DMS79 treated with DMSO at 0.1 percent for 48 hours (cell line): ENCODE results near the gene SPATA13.

ENCODE experiments used
- DNase-seq: peaks from one replicate; lab custom pipeline; 2025; lab: John Stamatoyannopoulos, UW

The SPATA13 gene

DNA sequence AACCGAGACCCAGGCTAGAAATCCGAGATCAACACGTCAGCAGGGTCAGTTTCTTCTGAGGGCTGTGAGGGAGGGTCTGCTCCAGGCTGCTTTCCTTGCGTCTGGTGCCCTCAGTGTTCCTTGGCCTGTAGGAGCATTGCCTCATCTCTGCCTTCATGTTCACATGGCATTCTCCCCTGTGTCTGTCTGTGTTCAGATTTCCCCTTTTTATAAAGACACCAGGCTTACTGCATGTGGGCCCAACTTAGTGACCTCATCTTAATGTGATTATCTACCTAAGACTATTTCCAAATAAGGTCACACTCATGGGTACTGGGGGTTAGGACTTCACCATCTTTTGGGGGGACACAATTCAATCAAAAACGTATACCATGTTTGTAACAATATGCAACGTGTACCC, 91.6 kb downstream of the SPATA13 start:
- no peak for DNase-seq

DNA sequence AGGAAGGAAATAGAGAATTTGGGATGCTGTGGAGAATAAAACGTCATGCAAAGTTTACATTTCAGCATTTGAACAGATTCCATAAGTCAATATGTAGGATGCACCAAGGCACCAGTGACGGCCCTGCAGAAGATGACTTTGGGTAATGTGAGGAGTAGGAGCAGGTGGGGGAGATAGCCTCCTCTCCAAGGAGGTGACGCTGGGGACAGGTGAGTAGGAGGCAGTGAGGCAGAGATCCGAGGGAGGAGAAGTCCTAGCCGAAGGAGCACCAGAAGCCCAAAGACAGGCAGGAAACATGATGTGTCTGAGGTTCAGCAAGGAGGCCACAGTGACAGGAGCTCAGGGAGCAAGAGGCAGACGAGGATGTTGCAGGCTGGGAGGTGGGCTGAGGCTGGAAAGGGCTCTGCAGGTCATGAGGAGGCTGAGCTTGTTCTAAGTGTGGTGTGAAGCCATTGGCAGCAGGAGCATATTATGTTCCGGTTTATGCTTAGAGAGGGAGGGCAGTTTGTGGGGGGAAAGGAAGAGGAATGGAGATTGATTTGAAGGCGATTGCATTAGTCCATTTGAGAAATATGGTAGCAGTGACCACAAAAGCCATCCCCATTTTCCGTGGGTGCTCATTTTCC, 93.1 kb downstream of the SPATA13 start:
- DNase-seq, result no peak

DNA sequence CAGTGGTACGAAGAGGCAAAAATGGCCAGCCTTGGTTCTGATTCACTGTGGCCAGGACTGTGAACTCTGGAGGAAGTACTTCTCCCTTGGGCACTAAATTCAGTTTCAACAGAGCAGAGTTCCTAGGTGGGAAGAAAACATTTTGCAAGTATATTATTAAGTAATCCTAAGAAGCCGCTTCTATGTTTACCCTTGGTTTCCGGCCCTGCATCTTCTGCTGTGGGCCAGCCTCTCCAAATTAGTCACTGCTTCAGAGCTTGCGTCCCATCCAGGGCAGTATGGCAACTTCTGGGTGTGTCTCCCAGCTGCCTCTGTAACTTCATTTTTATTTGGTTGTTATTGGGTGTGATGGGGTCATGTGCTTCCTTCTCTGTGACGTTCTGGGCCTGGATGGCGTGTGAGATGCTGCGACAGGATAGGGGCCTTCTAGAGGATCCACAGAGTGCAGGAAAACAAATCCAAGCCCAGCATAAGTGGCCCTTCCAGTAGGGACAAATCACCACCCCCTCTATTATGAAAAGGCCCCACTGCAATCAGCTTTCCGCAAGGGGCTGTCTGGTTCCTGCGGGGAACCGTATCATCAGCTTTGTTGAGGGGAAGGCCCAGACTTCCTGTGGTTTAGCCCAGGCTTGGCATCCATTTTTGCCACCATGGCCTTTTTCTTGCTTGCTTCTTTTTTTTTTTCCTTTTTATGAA, 93.8 kb downstream of the SPATA13 start:
- DNase-seq, result no peak

DNA sequence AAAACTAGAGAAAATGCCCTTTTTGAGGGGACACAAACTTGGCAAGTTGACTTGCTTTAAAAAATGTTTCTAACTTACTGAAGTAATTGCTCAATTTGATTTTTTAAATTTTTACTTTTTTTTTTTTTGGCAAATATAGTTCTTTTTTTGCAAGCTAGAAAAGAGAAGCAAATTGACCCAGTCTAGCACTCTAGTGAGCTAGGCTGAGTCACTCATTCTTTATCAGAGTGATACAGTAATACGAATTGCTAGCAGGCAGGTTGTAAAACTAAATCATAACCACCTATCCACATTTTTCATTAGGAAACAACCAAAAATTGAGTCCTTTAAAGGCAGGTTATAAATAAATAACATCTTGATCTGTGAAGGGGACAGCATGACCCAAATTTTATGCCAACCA, 97.0 kb downstream of the SPATA13 start:
- no peak for DNase-seq

DNA sequence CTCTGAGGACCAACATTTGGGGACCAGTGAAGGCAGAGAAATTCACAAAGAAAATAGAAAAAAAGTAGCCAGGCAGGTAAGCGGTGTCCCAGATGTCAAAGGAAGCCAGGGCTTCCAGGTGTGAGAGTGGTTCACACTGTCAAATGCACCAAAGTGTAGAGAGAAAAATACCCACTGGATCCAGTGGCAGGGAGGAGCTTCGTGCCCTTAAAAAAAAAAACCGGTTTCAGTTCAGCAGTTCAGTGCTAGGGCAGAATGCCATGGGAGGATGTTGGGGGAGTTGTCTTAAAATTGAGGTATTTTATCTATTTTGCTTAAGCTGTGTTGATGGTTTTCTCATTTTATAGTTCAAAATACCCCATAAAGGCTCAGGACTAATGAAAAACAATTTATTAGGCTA, 101.0 kb downstream of the SPATA13 start:
- no peak for DNase-seq

DNA sequence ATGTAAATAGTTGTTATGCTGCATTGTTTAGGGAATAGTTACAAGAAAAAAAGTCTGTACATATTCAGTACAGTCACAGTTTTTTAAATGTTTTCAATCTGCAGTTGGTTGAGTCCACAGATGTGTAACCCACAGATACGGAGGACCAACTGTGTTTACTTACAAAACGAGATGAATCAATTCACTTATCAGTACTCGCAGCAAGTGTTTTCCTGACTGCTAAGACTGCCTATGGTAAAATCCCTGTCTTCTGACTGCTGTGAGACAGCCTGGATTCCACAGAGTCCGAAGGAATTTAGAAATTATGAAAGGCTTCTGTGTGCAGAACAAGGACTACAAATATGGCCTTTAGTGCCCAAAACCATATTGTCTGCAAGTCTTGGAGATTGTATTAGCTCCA, 103.1 kb downstream of the SPATA13 start:
- DNase-seq, result no peak

DNA sequence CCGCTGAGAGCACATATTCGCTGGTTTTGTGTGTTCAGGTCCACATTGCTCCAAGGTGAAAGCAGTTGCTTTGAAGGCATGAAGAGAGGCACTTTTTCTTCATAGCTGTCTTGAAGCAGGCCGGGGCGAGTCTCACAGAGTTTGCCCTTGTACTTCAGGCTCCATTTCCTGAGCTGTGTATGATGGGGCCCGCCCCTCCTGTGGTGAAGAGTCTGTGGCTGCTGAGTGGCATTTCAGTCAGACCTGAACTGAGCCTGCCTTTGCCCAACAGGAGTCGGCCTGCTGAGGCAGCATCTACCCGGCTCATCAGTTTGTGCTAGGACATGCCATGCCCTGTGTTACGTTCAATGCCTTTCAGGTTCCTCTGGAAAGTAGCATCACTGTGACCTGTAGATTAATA, 104.5 kb downstream of the SPATA13 start:
- peak; percentile 3 for DNase-seq

DNA sequence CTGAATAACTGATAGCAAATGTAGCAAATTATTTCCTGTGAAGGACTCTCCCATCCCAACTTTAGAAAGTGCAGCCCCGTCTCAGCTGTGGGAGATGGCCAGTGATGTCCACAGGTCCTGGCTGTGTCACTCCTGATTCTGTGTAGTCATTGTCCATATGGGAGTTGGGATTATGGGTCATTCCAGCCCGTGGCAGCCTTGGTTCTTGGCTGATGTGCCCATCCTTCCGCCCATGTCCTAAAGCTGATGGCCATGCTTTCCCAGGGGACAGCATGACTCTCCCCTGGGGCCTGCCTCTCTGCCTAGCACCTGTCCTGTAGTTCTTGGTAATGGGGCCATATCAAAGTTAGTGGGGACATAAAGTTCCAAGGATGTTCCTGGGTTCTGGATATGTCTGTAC, 104.9 kb downstream of the SPATA13 start:
- no peak for DNase-seq

DNA sequence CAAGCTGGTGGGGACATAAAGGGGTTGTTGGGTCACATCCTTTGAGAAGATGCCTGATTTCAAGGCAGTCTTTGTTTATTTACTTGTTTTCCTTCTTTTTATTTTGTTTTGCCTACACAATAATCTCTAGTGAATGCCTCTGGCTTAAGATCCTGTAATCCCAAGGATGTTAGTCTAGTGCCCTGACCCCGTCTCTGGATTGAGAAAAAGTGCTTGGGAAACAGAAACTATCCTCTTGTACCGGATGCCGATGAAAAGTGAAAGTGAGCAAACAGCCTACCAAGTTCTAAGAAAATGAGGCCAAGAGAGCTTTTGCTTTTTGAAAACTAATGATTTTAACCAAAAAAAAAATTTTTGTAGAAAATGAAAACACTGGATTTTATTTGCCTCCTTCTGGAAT, 106.8 kb downstream of the SPATA13 start:
- no peak for DNase-seq

DNA sequence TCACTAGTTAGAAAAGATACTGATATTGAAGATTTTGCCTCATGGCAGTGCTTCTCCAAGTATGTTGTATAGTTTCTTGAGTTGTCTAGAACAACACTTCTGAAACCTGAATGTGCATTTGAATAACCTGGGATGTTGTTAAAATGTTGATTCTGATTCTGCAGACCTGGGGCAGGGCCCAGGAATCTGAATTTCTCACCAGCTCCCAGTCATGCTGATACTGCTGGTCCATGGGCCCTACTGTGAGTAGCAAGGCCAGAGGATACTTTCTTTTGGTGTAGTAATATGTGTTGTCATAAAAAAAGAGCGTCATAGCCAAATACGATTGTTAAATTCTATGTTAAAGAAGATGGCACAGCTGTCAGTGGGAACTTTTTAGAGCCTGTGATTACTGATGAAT, 107.3 kb downstream of the SPATA13 start:
- no peak for DNase-seq

DNA sequence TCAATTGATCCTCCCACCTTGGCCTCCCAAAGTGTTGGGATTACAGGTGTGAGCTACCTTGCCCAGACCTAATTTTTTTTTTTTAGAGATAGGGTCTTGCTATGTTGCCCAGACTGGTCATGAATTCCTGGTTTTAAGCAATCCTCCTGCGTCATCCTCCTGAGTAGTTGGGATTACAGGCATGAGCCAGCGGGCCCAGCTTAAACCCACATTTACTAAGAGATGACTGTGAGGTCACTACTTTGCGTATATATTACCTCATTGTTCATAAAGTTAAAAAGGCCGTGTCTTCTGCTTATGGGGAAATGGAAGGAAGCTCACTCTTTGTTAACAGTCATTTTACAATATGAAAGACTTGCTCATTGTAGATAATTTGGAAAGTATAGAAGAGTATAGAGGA, 109.3 kb downstream of the SPATA13 start:
- no peak for DNase-seq

DNA sequence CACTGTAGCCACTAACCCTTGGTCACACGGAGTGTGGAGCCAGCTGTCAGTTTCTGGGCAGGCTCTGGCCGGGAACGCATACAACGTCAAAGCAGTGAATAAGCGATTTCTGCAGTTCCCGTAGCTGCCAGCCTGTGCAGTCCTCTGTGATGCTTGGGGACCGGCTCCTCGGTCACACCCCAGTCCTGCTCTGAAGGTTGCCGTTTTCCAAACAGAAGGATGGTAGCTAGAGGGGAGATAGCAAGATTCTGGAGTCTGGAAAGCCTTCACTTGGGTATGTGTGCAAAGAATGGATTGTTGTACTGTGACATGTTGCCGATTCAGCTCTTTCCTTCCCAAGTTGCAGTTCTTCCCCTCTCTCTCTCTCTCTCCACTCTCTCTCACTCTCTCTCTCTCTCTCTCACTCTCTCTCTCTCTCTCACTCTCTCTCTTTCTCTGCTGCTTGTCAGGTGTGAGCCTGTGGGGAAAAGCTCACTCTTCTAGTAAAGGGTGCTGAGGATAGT, 110.2 kb downstream of the SPATA13 start:
- no peak for DNase-seq

DNA sequence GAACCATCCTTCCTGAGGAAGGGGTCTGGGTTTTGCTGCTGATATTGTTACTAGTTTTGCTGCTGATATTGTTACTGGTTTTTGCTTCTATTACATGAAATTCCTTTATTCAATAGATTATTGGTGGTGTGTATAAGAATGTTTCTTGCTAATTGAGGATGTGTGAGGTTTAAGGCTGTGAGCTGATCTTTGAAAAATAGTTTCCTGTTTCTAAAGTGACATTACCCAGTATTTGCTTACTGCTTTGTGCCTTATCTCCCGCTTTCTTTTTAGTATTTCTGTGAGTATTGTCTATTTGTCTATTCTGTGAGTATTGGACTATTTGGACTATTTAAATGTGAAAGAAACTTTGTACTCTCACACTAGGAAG, 110.7 kb downstream of the SPATA13 start:
- DNase-seq, result no peak

DNA sequence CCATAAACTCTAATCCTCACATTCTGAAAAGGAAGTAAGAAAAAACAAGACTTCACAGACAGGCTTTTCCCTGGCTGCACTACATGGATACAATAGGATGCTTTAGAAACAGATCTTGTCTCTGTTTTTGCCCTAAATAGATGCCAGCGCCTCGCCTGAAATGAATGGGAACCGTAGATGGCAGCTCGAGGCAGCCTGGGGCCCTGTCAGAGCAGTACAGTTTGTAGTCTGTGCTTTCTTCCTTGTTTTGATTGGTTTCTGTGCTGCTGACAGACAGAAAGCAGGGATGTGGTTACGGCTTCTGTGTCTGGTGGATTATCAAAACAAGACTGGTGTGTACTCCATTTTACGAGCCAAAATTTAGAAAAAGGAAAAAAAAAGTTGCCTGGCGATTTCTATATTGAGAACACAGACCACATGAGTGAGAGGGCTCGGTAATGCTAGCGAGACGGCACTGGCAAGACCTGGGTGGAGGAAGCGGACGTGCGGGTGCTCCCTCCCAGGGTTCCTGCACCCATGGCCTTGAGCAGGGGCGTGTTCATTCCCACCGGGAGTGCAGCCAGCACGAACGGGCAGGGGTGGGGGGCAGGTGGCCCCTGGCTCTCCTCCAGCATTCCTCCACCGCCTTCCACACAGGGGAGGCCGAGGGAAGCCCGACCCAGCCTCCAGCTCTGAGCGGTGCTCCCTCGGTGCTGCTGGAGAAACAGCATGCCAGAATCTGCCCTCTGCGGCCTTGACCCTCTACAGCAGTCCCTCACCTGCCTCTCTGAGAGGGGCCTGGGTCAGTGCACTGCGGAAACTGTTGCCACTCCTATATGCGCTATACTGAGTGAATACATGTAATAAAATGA, 111.3 kb downstream of the SPATA13 start:
- no peak for DNase-seq

DNA sequence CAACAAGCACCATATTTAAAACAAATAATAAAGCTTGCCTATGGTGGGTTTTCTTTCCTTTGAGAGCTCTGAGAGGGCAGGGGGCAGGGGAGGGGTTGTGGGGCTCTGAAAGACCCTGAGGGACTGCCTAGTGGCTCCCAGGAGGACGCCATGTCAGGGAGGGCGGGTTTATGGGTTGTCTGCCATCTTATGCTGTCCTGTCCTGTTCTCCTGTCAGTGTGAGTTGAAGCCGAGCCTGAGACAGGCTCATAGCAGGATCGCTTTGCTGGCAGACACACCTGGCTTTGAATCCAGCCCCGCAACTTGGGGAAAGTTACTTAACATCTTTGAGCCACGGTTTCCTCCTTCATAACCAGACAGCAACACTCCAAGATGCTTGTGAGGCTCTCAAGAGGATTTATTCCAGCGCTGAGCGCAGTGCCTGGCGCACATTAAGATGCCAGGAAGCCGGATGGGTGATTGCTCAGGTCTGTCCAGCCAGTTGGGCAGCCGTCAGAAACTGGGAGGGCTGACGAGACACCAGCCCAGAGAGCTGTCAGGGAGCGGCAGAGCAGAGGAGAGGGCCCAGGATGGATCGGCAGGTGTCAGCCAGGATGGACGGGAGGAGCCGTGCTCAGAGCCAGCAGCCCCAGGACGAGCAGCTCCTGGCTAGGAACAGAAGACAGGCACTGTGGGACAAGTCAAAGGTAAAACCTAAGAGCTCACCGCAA, 112.1 kb downstream of the SPATA13 start:
- peak; percentile 38 for DNase-seq

DNA sequence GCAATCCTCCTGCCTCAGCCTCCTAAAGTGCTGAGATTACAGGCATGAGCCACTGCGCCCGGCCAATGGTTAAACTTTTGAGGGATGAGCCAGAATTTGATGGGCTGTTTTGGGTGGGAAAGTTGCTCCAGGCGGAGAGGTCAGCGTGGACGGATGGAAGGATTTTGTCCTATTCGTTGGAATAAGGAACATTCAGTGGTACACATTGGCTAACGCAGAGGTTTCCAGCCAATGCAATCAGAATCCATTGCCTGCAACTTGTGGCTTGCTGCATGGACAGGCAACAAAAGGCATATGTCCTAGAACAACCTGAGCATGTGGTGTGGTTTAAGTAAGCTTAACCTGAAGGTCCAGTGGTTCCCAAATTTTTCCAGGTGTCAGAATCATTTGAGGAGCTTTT, 113.4 kb downstream of the SPATA13 start:
- DNase-seq, result no peak

DNA sequence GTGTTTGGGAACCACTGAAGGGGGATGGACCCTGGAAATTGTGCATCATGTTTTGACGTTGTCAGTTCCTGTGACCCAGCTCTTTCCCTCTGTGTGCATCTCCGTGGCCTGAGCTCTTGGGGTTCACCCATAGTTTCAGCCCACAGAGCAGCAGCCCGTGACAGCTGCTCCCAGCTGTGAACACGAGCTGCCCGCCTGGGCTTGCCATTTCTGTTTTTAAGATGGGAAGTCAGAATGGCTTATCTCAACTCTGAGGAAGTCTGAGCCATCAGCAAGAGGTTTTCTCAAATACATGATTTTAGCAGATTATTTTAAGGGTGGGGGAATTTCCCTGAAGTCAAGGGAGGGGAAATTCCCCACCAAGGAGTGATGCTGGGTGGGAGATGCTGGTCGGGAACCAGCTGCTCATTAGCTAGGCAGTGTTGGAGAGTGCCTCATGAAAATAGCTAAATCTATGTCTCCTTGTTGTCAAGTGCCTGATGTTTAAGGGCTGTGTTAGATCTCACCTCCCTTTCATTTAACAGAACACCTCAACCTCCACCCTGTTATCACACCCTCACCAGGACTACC, 114.0 kb downstream of the SPATA13 start:
- DNase-seq, result no peak

DNA sequence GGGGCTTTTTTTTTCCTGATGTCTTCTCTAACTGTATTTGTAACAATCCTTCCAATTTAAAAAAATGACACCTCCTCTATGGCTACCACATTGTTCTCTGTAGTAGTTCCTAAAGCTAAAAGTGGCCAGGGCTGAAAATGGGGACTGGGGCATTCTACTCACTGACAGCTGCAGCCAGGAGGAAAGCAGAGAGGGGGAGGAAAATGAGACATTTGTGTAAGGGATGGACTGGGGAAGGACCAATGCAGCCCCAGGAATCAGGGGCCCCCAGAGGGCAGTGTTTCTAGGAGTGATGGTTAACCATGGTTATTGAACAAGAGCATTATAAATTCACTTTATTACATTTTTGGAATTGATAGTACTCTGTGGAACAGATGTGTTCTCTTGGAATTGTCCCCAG, 114.5 kb downstream of the SPATA13 start:
- DNase-seq, result no peak

DNA sequence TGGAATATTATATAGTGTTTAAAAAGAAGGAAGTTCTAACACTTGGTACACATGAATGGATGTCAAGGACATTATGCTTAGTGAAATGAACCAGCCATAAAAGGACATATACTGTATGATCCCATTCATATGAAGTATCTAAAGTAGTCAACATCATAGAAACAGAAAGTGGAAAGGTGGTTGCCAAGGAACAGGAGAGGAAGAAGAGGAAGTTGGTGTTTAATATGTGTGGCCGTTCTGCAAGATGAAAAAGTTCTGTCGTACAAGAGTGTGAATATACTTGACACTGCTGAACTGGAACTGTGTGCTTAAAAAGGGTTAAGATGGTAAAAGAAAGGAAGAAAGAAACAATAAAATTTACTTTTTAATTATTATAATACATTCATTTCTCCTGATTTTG, 115.8 kb downstream of the SPATA13 start:
- DNase-seq, result no peak

DNA sequence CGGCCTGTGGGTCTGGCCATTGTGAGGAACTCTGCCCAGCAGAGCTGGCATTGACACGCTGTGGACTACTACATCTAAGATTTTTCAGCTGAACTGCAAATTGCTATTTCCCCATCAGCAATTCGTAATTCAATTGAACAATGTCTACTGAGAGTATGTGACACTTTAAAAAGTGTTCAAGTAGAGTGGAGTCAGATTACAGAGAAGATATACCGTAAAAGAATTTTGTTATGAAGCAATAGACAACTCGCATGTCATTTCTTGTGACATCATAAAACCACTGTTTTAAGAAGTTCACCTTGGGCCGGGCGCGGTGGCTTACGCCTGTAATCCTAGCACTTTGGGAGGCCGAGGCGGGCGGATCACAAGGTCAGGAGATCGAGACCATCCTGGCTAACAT, 116.3 kb downstream of the SPATA13 start:
- no peak for DNase-seq

DNA sequence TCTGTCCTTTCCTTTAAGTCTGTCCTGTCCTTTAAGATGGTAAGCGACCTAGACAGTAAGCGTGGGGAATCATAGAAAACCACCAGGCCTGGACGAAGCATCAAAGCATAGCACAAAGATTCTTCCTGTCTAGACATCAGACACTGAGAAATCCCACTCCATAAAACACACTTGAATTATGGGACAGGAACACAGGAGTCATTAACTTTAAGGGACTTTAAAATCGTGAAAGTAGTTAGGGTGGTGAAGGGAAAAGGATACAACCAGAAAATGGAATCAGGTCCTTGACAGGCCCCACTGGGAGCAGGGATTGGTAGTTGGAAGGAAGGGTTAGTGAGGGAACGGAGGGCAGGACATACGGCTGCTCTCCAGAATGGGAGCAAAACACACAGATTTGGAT, 117.2 kb downstream of the SPATA13 start:
- no peak for DNase-seq
